Liver (tissue), 9 donors: ENCODE data around the gene TMPRSS9. TPM values are rescaled to one million over a fixed set of nuclear protein-coding genes. Genes with fewer than 3 reads are reported as not detected.

Experiments used
- DNase-seq: peaks from one replicate; pipeline ENCODE4 v3.0.0-alpha.2; 2017; ENCODE audit warnings: low spot score
- H3K27ac ChIP-seq, 2 donors: one replicate each; pipeline ENCODE4 v1.7.0; 2013; ENCODE audit warnings: inconsistent platforms in 2 of 2, low read length in 2 of 2, control low read depth in 1 of 2, low read depth in 1 of 2, mild to moderate bottlenecking in 1 of 2
- H3K27me3 ChIP-seq, 4 donors: one replicate each; pipeline versions ENCODE4 v1.6.1 to v1.7.0; 2013; ENCODE audit warnings: low read length in 3 of 4, inconsistent platforms in 1 of 4, mild to moderate bottlenecking in 1 of 4, moderate library complexity in 1 of 4; ENCODE audit not compliant: control insufficient read depth in 4 of 4, insufficient read depth in 4 of 4
- H3K36me3 ChIP-seq, 4 donors: one replicate each; pipeline versions ENCODE4 v1.6.1 to v1.7.0; 2013; ENCODE audit warnings: low read length in 3 of 4, mild to moderate bottlenecking in 3 of 4, low read depth in 1 of 4, moderate library complexity in 1 of 4; ENCODE audit not compliant: control insufficient read depth in 4 of 4, insufficient read depth in 3 of 4
- H3K4me1 ChIP-seq, 4 donors: one replicate each; pipeline versions ENCODE4 v1.6.1 to v1.7.0; 2013; ENCODE audit warnings: low read length in 3 of 4, mild to moderate bottlenecking in 3 of 4, moderate library complexity in 1 of 4; ENCODE audit not compliant: control insufficient read depth in 4 of 4, insufficient read depth in 4 of 4
- H3K4me3 ChIP-seq, 3 donors: one replicate each; pipeline versions ENCODE4 v1.6.1 to v1.7.0; 2013; ENCODE audit warnings: low read length in 3 of 3, control low read depth in 1 of 3, low read depth in 1 of 3, mild to moderate bottlenecking in 1 of 3
- H3K9ac ChIP-seq, 2 donors: one replicate each; pipeline ENCODE4 v1.7.0; 2013; ENCODE audit warnings: low read length in 2 of 2, mild to moderate bottlenecking in 2 of 2, moderate library complexity in 2 of 2, control low read depth in 1 of 2, low read depth in 1 of 2
- H3K9me3 ChIP-seq, 4 donors: one replicate each; pipeline versions ENCODE4 v1.6.1 to v1.7.0; 2013; ENCODE audit warnings: low read length in 3 of 4; ENCODE audit not compliant: control insufficient read depth in 4 of 4
- EGR1 ChIP-seq, 2 donors: IDR thresholded peaks; 2 replicates each; pipeline ENCODE4 v1.6.1; 2016 to 2018; ENCODE audit warnings: antibody characterized with exemption in 2 of 2, low read depth in 2 of 2
- FOXA1 ChIP-seq: IDR thresholded peaks from 2 replicates; pipeline ENCODE4 v1.6.1; 2016; ENCODE audit warnings: antibody characterized with exemption
- FOXA2 ChIP-seq: IDR thresholded peaks from 2 replicates; pipeline ENCODE4 v1.6.1; 2016; ENCODE audit warnings: antibody characterized with exemption
- HNF4A ChIP-seq, 2 donors: conservative IDR thresholded peaks; 2 replicates each; pipeline ENCODE4 v1.6.1; 2016; ENCODE audit warnings: antibody characterized with exemption in 2 of 2, mild to moderate bottlenecking in 2 of 2
- HNF4G ChIP-seq: IDR thresholded peaks from 2 replicates; pipeline ENCODE4 v1.6.1; 2016; ENCODE audit warnings: antibody characterized with exemption
- NR2F2 ChIP-seq: IDR thresholded peaks from 2 replicates; pipeline ENCODE4 v1.6.1; 2016; ENCODE audit warnings: antibody characterized with exemption
- RAD21 ChIP-seq, 2 donors: IDR thresholded peaks; 2 replicates each; pipeline ENCODE4 v1.6.1; 2016; ENCODE audit warnings: antibody characterized with exemption in 2 of 2, mild to moderate bottlenecking in 2 of 2
- RXRA ChIP-seq, 2 donors: IDR thresholded peaks; 2 replicates each; pipeline ENCODE4 v1.6.1; 2017 to 2018; ENCODE audit warnings: antibody characterized with exemption in 2 of 2, mild to moderate bottlenecking in 1 of 2
- SP1 ChIP-seq: IDR thresholded peaks from 2 replicates; pipeline ENCODE4 v1.6.1; 2018; ENCODE audit warnings: antibody characterized with exemption, mild to moderate bottlenecking
- TAF1 ChIP-seq: conservative IDR thresholded peaks from 2 replicates; pipeline ENCODE4 v1.6.1; 2016; ENCODE audit warnings: antibody characterized with exemption, mild to moderate bottlenecking
- YY1 ChIP-seq: IDR thresholded peaks from 2 replicates; pipeline ENCODE4 v1.6.1; 2016; ENCODE audit warnings: antibody characterized with exemption, mild to moderate bottlenecking
- WGBS: extraction: QIAGEN DNeasy Blood & Tissue Kit; methylation state at CpG from one replicate; pipeline ENCODE4 v1.1.7; 2013; 5-methylcytosine and 5-hydroxymethylcytosine counted together
- polyA plus RNA-seq, 2 donors: library from polyadenylated mRNA; stranded (reverse) in 1 of 2; unstranded in 1 of 2; fragments of 200-250 nt in 1 of 2; fragments of >200 nt in 1 of 2; fragmentation: Nextera tagmentation in 1 of 2; extraction: Ambion mirVana in 1 of 2; gene quantifications; one replicate each; pipeline versions ENCODE4 v1.2.1 to v1.2.3, GENCODE V29; 2013 to 2015
- total RNA-seq, 2 donors: library from RNA; depleted of rRNA; stranded (reverse); fragments of >200 nt; gene quantifications; one replicate each; pipeline ENCODE4 v1.2.3, GENCODE V29; 2014
- TF ChIP-seq, protein P1 (sequence below): IDR thresholded peaks from 2 replicates; pipeline ENCODE4 v1.6.1; 2016; ENCODE audit warnings: antibody characterized with exemption
- TF ChIP-seq, protein P2 (sequence below): fragments of 150-350 bp; IDR thresholded peaks from 2 replicates; pipeline ENCODE4 v1.5.1; 2017; ENCODE audit warnings: improper control_type of control experiment, low read depth, low read length; ENCODE audit not compliant: missing input control
- TF ChIP-seq, protein P3 (sequence below): IDR thresholded peaks from 2 replicates; pipeline ENCODE4 v1.6.1; 2016; ENCODE audit warnings: antibody characterized with exemption, mild to moderate bottlenecking
- donor health status: healthy.
- donor health status: healthy.
- donor health status: healthy.
- donor health status: healthy.
- donor health status: healthy.

TMPRSS9 gene
- total and polyA plus RNA-seq, 4 donors, result 0.39 to 24.8 (median 1.5) TPM

DNA sequence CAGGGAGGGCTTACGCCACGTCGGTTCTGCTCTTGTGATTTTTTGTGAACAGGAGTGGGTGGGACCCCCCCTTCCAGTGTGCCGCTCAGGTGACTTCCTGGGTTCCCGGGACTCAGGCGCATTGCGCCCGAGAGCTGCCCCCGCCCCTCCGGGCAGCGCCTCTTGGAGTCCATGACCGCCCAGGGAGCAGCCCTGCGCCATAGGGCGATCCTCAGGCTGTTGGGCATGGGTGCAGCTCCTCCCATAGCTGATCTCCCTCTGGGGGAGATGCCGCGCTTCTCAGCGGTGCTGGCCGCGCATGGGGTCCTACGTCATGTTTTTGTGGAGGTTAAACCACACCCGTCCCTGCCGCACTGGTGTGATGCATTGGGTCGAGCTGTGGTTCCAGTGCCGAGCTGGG, 7.9 kb upstream of the TMPRSS9 start:
- no peak for DNase-seq

DNA sequence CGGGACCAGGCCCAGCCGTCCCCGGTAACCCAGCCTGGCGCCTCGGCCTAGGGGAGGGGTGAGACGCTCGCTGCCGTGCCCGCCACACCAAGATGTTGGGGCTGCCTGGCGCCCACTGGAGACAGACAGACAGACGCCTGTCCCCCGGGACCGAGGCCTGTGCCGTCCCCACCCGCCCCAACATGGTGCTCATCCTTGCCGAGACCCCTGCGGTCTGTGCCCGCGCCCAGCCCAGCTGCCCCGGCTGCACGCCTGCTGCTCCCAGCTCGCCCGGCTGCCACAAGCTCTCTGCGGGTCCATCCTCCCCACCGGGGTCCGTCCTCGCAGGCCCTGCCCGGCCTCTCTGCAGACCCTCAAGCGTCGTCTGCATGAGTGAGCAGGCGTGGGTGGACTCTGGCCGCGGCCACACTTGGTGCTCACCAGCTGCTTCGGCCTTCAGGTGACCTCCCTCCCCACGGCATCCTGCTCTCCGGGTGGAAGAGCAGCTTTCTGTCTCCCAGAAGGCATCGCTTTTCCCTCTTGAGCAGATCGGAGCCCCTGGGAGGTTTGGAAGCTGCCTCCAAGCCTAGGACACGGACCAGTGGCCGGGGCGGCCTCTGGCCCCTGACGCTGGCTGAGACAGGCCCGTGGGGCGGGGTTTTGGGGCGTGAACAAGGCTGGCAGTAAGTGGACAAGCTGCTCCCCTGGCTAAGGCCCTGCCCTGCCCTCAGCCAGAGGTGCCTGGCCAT, 6.7 kb upstream of the TMPRSS9 start:
- Histone ChIP-seq H3K9ac (no peak overlapping the region), H3K36me3 (peaks cover 0 to 30% (median 17%) of the 10 kb centered on the region in 4 donors), H3K27ac (no peak overlapping the region), H3K9me3 (no peaks in the 10 kb centered on the region), H3K4me3 (no peak overlapping the region), H3K4me1 (no peaks in the 10 kb centered on the region), H3K27me3 (no peaks in the 10 kb centered on the region)
- no peak for DNase-seq
- 94% methylated on average over 45 of the region's 45 CpGs for WGBS
- no peak for TF ChIP-seq RXRA (IDR thresholded peaks at IDR 0.05)
- TF ChIP-seq FOXA1, result no peak
- TF ChIP-seq FOXA2, result no peak
- TF ChIP-seq RAD21 (IDR thresholded peaks at IDR 0.05), result no peak
- TF ChIP-seq, protein P1, sequence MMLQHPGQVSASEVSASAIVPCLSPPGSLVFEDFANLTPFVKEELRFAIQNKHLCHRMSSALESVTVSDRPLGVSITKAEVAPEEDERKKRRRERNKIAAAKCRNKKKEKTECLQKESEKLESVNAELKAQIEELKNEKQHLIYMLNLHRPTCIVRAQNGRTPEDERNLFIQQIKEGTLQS, result no peak
- no peak for TF ChIP-seq SP1

More for the DNA sequence above, 7.9 kb upstream of the TMPRSS9 start:
- WGBS, result 96% methylated on average over 24 of the region's 24 CpGs
- H3K4me3 ChIP-seq, result no peak overlapping the region
- TF ChIP-seq FOXA2 (no peak), HNF4G (no peak), HNF4A (conservative IDR thresholded peaks at IDR 0.05) (no peak), YY1 (no peak), RXRA (IDR thresholded peaks at IDR 0.05) (no peak), SP1 (no peak), NR2F2 (no peak), RAD21 (IDR thresholded peaks at IDR 0.05) (no peak), EGR1 (IDR thresholded peaks at IDR 0.05; ENCODE audit: low read depth in 2 of 2) (no peak), TAF1 (no peak)
- TF ChIP-seq, protein P2, sequence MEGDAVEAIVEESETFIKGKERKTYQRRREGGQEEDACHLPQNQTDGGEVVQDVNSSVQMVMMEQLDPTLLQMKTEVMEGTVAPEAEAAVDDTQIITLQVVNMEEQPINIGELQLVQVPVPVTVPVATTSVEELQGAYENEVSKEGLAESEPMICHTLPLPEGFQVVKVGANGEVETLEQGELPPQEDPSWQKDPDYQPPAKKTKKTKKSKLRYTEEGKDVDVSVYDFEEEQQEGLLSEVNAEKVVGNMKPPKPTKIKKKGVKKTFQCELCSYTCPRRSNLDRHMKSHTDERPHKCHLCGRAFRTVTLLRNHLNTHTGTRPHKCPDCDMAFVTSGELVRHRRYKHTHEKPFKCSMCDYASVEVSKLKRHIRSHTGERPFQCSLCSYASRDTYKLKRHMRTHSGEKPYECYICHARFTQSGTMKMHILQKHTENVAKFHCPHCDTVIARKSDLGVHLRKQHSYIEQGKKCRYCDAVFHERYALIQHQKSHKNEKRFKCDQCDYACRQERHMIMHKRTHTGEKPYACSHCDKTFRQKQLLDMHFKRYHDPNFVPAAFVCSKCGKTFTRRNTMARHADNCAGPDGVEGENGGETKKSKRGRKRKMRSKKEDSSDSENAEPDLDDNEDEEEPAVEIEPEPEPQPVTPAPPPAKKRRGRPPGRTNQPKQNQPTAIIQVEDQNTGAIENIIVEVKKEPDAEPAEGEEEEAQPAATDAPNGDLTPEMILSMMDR, result no peak
- TF ChIP-seq, protein P1, result no peak
- TF ChIP-seq, protein P3, sequence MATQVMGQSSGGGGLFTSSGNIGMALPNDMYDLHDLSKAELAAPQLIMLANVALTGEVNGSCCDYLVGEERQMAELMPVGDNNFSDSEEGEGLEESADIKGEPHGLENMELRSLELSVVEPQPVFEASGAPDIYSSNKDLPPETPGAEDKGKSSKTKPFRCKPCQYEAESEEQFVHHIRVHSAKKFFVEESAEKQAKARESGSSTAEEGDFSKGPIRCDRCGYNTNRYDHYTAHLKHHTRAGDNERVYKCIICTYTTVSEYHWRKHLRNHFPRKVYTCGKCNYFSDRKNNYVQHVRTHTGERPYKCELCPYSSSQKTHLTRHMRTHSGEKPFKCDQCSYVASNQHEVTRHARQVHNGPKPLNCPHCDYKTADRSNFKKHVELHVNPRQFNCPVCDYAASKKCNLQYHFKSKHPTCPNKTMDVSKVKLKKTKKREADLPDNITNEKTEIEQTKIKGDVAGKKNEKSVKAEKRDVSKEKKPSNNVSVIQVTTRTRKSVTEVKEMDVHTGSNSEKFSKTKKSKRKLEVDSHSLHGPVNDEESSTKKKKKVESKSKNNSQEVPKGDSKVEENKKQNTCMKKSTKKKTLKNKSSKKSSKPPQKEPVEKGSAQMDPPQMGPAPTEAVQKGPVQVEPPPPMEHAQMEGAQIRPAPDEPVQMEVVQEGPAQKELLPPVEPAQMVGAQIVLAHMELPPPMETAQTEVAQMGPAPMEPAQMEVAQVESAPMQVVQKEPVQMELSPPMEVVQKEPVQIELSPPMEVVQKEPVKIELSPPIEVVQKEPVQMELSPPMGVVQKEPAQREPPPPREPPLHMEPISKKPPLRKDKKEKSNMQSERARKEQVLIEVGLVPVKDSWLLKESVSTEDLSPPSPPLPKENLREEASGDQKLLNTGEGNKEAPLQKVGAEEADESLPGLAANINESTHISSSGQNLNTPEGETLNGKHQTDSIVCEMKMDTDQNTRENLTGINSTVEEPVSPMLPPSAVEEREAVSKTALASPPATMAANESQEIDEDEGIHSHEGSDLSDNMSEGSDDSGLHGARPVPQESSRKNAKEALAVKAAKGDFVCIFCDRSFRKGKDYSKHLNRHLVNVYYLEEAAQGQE, result no peak
- H3K27ac ChIP-seq, result no peak overlapping the region
- no peaks in the 10 kb centered on the region for H3K9me3 ChIP-seq
- no peaks in the 10 kb centered on the region for H3K27me3 ChIP-seq
- H3K36me3 ChIP-seq, result peaks cover 0 to 31% (median 17%) of the 10 kb centered on the region in 4 donors
- no peaks in the 10 kb centered on the region for H3K4me1 ChIP-seq
- no peak overlapping the region for H3K9ac ChIP-seq
